Ovary (tissue), 3 donors: ENCODE results near the gene WNT9B.

Source experiments
- POLR2A ChIP-seq: fragments of 450-650 bp; IDR thresholded peaks from one replicate; pipeline ENCODE4 v1.6.1; 2017; ENCODE audit warnings: antibody characterized with exemption, mild to moderate bottlenecking, moderate library complexity
- TF ChIP-seq, protein P1 (sequence below), 3 donors: fragments of 450-650 bp in 2 of 3; fragments of 200-600 bp in 1 of 3; IDR thresholded peaks; one replicate each; pipeline versions ENCODE4 v1.5.1 to v1.8.0; 2016 to 2022; ENCODE audit warnings: antibody characterized with exemption in 3 of 3, mild to moderate bottlenecking in 1 of 3
- donor health status: DM: no; HTN: no; CAD: no.

- TF ChIP-seq, protein P1, sequence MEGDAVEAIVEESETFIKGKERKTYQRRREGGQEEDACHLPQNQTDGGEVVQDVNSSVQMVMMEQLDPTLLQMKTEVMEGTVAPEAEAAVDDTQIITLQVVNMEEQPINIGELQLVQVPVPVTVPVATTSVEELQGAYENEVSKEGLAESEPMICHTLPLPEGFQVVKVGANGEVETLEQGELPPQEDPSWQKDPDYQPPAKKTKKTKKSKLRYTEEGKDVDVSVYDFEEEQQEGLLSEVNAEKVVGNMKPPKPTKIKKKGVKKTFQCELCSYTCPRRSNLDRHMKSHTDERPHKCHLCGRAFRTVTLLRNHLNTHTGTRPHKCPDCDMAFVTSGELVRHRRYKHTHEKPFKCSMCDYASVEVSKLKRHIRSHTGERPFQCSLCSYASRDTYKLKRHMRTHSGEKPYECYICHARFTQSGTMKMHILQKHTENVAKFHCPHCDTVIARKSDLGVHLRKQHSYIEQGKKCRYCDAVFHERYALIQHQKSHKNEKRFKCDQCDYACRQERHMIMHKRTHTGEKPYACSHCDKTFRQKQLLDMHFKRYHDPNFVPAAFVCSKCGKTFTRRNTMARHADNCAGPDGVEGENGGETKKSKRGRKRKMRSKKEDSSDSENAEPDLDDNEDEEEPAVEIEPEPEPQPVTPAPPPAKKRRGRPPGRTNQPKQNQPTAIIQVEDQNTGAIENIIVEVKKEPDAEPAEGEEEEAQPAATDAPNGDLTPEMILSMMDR (IDR thresholded peaks at IDR 0.05) = no peak
- no peak for TF ChIP-seq POLR2A
Measured at GRCh38 chr17:46815474-46816353, 35.7 kb upstream of the WNT9B start.
